Ectodermal cell (in vitro differentiated cells): ENCODE measurements around the gene ROR1.

ENCODE experiments used
- H3K27ac ChIP-seq: 2 replicates; pipeline ENCODE4 v1.7.0; 2013; ENCODE audit warnings: mild to moderate bottlenecking, low read depth, low read length; ENCODE audit not compliant: insufficient read depth, poor library complexity, severe bottlenecking
- H3K27me3 ChIP-seq: 2 replicates; pipeline ENCODE4 v1.7.0; 2013; ENCODE audit warnings: mild to moderate bottlenecking, low read length; ENCODE audit not compliant: insufficient read depth, control insufficient read depth, poor library complexity, severe bottlenecking
- H3K36me3 ChIP-seq: one replicate; pipeline ENCODE4 v1.7.0; 2013; ENCODE audit warnings: low read length; ENCODE audit not compliant: control insufficient read depth, insufficient read depth
- H3K4me1 ChIP-seq: one replicate; pipeline ENCODE4 v1.7.0; 2013; ENCODE audit warnings: low read length; ENCODE audit not compliant: control insufficient read depth, insufficient read depth
- H3K4me3 ChIP-seq: 2 replicates; pipeline ENCODE4 v1.7.0; 2013; ENCODE audit warnings: low read depth, low read length, control low read depth; ENCODE audit not compliant: insufficient read depth
- H3K9me3 ChIP-seq: 2 replicates; pipeline ENCODE4 v1.7.0; 2013; ENCODE audit warnings: mild to moderate bottlenecking, low read length, moderate library complexity; ENCODE audit not compliant: control insufficient read depth
- WGBS, 2 experiments: methylation state at CpG; one replicate each; pipeline ENCODE4 v1.1.7; 2013; ENCODE audit warnings: missing lambda C conversion rate in 2 of 2; 5-methylcytosine and 5-hydroxymethylcytosine counted together

Gene ROR1

GRCh38 chr1:63987628-63988024 lies 213.8 kb downstream of the ROR1 start:
- no peaks in the 10 kb centered on the region for H3K4me1 ChIP-seq
- no peaks in the 10 kb centered on the region for H3K27me3 ChIP-seq
- 95 to 98% methylated on average over 3 of the region's 3 CpGs for WGBS, 2 experiments
- no peak overlapping the region for H3K27ac ChIP-seq
- peaks cover 2% of the 10 kb centered on the region for H3K9me3 ChIP-seq
- no peaks in the 10 kb centered on the region for H3K36me3 ChIP-seq
- H3K4me3 ChIP-seq = no peak overlapping the region

- peaks cover 2% of the 10 kb centered on the region for H3K9me3 ChIP-seq
- no peaks in the 10 kb centered on the region for H3K27me3 ChIP-seq
- WGBS, 2 experiments = 90 to 91% methylated on average over 1 to 2 of the region's 2 CpGs
- H3K36me3 ChIP-seq = no peaks in the 10 kb centered on the region
- H3K4me1 ChIP-seq = no peaks in the 10 kb centered on the region
- H3K4me3 ChIP-seq = no peak overlapping the region
- H3K27ac ChIP-seq = no peak overlapping the region
Measured at GRCh38 chr1:63988941-63989340, 215.1 kb downstream of the ROR1 start.

GRCh38 chr1:63991685-63992084 lies 217.9 kb downstream of the ROR1 start:
- 57 to 60% methylated on average over 1 to 2 of the region's 2 CpGs for WGBS, 2 experiments

GRCh38 chr1:64000021-64000420 lies 226.2 kb downstream of the ROR1 start:
- Histone ChIP-seq H3K36me3 (no peaks in the 10 kb centered on the region), H3K9me3 (no peaks in the 10 kb centered on the region), H3K27me3 (no peaks in the 10 kb centered on the region), H3K27ac (no peak overlapping the region), H3K4me1 (peaks cover 15% of the 10 kb centered on the region), H3K4me3 (no peak overlapping the region)
- 84 to 85% methylated on average over 3 of the region's 3 CpGs for WGBS, 2 experiments

More at GRCh38 chr1:63991685-63992084, 217.9 kb downstream of the ROR1 start:
- no peak overlapping the region for H3K27ac ChIP-seq
- H3K9me3 ChIP-seq = peaks cover 2% of the 10 kb centered on the region
- H3K4me1 ChIP-seq = peaks cover 5% of the 10 kb centered on the region
- no peak overlapping the region for H3K4me3 ChIP-seq
- no peaks in the 10 kb centered on the region for H3K36me3 ChIP-seq
- no peaks in the 10 kb centered on the region for H3K27me3 ChIP-seq

GRCh38 chr1:64001038-64001437 lies 227.2 kb downstream of the ROR1 start:
- no peaks in the 10 kb centered on the region for H3K27me3 ChIP-seq
- H3K36me3 ChIP-seq = no peaks in the 10 kb centered on the region
- no peaks in the 10 kb centered on the region for H3K9me3 ChIP-seq
- no peak overlapping the region for H3K27ac ChIP-seq
- H3K4me1 ChIP-seq = peaks cover 19% of the 10 kb centered on the region
- 94 to 96% methylated on average over 2 of the region's 2 CpGs for WGBS, 2 experiments
- H3K4me3 ChIP-seq = no peak overlapping the region

- Histone ChIP-seq H3K27ac (no peak overlapping the region), H3K27me3 (no peaks in the 10 kb centered on the region), H3K36me3 (no peaks in the 10 kb centered on the region), H3K9me3 (no peaks in the 10 kb centered on the region), H3K4me3 (no peak overlapping the region), H3K4me1 (peaks cover 19% of the 10 kb centered on the region)
- 81 to 85% methylated on average over 8 of the region's 8 CpGs for WGBS, 2 experiments
Measured at GRCh38 chr1:64004451-64005025, 230.7 kb downstream of the ROR1 start.

GRCh38 chr1:64005801-64006200 lies 232.0 kb downstream of the ROR1 start:
- H3K9me3 ChIP-seq = no peaks in the 10 kb centered on the region
- no peaks in the 10 kb centered on the region for H3K27me3 ChIP-seq
- no peak overlapping the region for H3K27ac ChIP-seq
- H3K4me3 ChIP-seq = no peak overlapping the region
- 90 to 93% methylated on average over 3 of the region's 3 CpGs for WGBS, 2 experiments
- H3K4me1 ChIP-seq = peaks cover 19% of the 10 kb centered on the region
- H3K36me3 ChIP-seq = peaks cover 3% of the 10 kb centered on the region

GRCh38 chr1:64006276-64007051 lies 232.6 kb downstream of the ROR1 start:
- H3K27ac ChIP-seq = no peak overlapping the region
- H3K4me1 ChIP-seq = peaks cover 19% of the 10 kb centered on the region
- no peaks in the 10 kb centered on the region for H3K27me3 ChIP-seq
- H3K36me3 ChIP-seq = peaks cover 4% of the 10 kb centered on the region
- no peaks in the 10 kb centered on the region for H3K9me3 ChIP-seq
- 81 to 87% methylated on average over 8 of the region's 8 CpGs for WGBS, 2 experiments
- no peak overlapping the region for H3K4me3 ChIP-seq

- 93 to 100% methylated on average over 1 of the region's 1 CpG for WGBS, 2 experiments
- H3K27me3 ChIP-seq = no peaks in the 10 kb centered on the region
- no peak overlapping the region for H3K4me3 ChIP-seq
- H3K36me3 ChIP-seq = peaks cover 4% of the 10 kb centered on the region
- H3K4me1 ChIP-seq = peaks cover 8% of the 10 kb centered on the region
- no peaks in the 10 kb centered on the region for H3K9me3 ChIP-seq
- H3K27ac ChIP-seq = no peak overlapping the region
Measured at GRCh38 chr1:64010316-64010715, 236.5 kb downstream of the ROR1 start.

- Histone ChIP-seq H3K27me3 (no peaks in the 10 kb centered on the region), H3K36me3 (peaks cover 4% of the 10 kb centered on the region), H3K9me3 (no peaks in the 10 kb centered on the region), H3K27ac (no peak overlapping the region), H3K4me1 (peaks cover 5% of the 10 kb centered on the region), H3K4me3 (no peak overlapping the region)
- 82 to 83% methylated on average over 4 of the region's 4 CpGs for WGBS, 2 experiments
Measured at GRCh38 chr1:64013395-64013794, 239.6 kb downstream of the ROR1 start.
